ENCODE data around the gene COQ5. TPM values are rescaled to one million over a fixed set of nuclear protein-coding genes. Genes with fewer than 3 reads are reported as not detected.
"Not testable (repeated sequence)": the region's sequence is repeated elsewhere in the genome, so short reads cannot be mapped to it uniquely, and the experiment has no call there.

The COQ5 gene
- total RNA-seq, 1 donor from 2014 or later = 28.5 TPM

DNA sequence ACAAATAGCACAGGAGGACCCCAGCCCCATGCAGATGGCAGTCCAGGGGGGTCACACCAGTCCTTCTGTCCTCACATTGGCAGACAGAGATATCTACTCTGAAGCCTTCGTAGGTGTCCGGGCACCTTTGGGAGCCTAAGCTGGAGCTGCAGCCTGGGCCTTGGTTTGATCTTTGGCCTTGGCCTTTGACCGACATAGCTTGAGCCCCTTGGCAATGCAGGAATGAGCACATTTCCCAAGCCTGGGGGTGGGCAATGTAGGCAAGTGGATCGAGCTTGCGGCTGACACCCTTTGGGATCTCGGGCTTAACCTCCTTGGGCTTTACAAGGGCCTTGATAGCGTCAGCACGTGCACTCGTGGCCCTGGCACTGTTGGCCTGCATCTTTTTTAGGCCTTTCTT, 6.4 kb downstream of the COQ5 start:
- TF ChIP-seq, protein P1, sequence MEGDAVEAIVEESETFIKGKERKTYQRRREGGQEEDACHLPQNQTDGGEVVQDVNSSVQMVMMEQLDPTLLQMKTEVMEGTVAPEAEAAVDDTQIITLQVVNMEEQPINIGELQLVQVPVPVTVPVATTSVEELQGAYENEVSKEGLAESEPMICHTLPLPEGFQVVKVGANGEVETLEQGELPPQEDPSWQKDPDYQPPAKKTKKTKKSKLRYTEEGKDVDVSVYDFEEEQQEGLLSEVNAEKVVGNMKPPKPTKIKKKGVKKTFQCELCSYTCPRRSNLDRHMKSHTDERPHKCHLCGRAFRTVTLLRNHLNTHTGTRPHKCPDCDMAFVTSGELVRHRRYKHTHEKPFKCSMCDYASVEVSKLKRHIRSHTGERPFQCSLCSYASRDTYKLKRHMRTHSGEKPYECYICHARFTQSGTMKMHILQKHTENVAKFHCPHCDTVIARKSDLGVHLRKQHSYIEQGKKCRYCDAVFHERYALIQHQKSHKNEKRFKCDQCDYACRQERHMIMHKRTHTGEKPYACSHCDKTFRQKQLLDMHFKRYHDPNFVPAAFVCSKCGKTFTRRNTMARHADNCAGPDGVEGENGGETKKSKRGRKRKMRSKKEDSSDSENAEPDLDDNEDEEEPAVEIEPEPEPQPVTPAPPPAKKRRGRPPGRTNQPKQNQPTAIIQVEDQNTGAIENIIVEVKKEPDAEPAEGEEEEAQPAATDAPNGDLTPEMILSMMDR (IDR thresholded peaks at IDR 0.05; ENCODE audit: unreplicated experiment) = no peak
- Mint-ChIP-seq H3K4me1 (no peaks in the 10 kb centered on the region), H3K4me3 (no peak overlapping the region), H3K27me3 (ENCODE audit: low read depth) (no peaks in the 10 kb centered on the region), H3K36me3 (peaks cover 12% of the 10 kb centered on the region), H3K27ac (no peak overlapping the region), H3K9me3 (no peaks in the 10 kb centered on the region)
- no peak for DNase-seq (ENCODE audit: low spot score in 2 of 2, unreplicated experiment in 2 of 2)

DNA sequence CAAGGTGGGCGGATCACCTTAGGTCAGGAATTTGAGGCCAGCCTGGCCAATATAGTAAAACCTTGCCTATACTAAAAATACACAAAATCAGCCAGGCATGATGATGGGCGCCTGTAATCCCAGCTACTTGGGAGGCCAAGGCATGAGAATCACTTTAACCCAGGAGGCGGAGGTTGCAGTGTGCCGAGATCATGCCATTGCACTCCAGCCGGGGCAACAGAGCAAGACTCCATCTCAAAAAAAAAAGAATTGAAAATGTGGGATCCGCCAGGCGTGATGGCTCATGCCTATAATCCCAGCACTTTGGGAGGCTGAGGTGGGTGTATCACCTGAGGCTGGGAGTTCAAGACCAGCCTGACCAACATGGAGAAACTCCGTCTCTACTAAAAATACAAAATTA, 9.6 kb downstream of the COQ5 start:
- H3K27me3 Mint-ChIP-seq (ENCODE audit: low read depth); H3K9me3 Mint-ChIP-seq; DNase-seq (ENCODE audit: low spot score in 2 of 2, unreplicated experiment in 2 of 2); H3K4me1 Mint-ChIP-seq; H3K4me3 Mint-ChIP-seq; H3K27ac Mint-ChIP-seq: not testable (repeated sequence)
- H3K36me3 Mint-ChIP-seq = peaks cover 19% of the 10 kb centered on the region

- Mint-ChIP-seq H3K27me3 (ENCODE audit: low read depth) (no peaks in the 10 kb centered on the region), H3K4me1 (no peaks in the 10 kb centered on the region), H3K36me3 (peaks cover 20% of the 10 kb centered on the region), H3K9me3 (no peaks in the 10 kb centered on the region), H3K4me3 (no peak overlapping the region), H3K27ac (no peak overlapping the region)
- TF ChIP-seq, protein P1 (IDR thresholded peaks at IDR 0.05; ENCODE audit: unreplicated experiment) = no peak
- DNase-seq (ENCODE audit: low spot score in 2 of 2, unreplicated experiment in 2 of 2) = no peak
Observed at GRCh38 chr12:120515496-120515895, 13.5 kb downstream of the COQ5 start.

GRCh38 chr12:120514002-120514401, 15.0 kb downstream of the COQ5 start:
- no peaks in the 10 kb centered on the region for H3K4me1 Mint-ChIP-seq
- no peak for DNase-seq (ENCODE audit: low spot score in 2 of 2, unreplicated experiment in 2 of 2)
- H3K27ac Mint-ChIP-seq = no peak overlapping the region
- peaks cover 25% of the 10 kb centered on the region for H3K36me3 Mint-ChIP-seq
- TF ChIP-seq, protein P1 (IDR thresholded peaks at IDR 0.05; ENCODE audit: unreplicated experiment) = no peak
- no peak overlapping the region for H3K4me3 Mint-ChIP-seq
- H3K9me3 Mint-ChIP-seq = no peaks in the 10 kb centered on the region
- no peaks in the 10 kb centered on the region for H3K27me3 Mint-ChIP-seq (ENCODE audit: low read depth)

- Mint-ChIP-seq H3K27ac (no peak overlapping the region), H3K36me3 (peaks cover 28% of the 10 kb centered on the region), H3K4me3 (no peak overlapping the region), H3K4me1 (no peaks in the 10 kb centered on the region), H3K9me3 (no peaks in the 10 kb centered on the region), H3K27me3 (ENCODE audit: low read depth) (no peaks in the 10 kb centered on the region)
- TF ChIP-seq, protein P1 (IDR thresholded peaks at IDR 0.05; ENCODE audit: unreplicated experiment) = no peak
- no peak for DNase-seq (ENCODE audit: low spot score in 2 of 2, unreplicated experiment in 2 of 2)
Observed at GRCh38 chr12:120508537-120508936, 20.4 kb downstream of the COQ5 start.

- TF ChIP-seq, protein P1 (IDR thresholded peaks at IDR 0.05; ENCODE audit: unreplicated experiment) = no peak
- Mint-ChIP-seq H3K9me3 (no peaks in the 10 kb centered on the region), H3K4me1 (no peaks in the 10 kb centered on the region), H3K27ac (no peak overlapping the region), H3K27me3 (ENCODE audit: low read depth) (no peaks in the 10 kb centered on the region), H3K36me3 (peaks cover 28% of the 10 kb centered on the region), H3K4me3 (no peak overlapping the region)
- DNase-seq (ENCODE audit: low spot score in 2 of 2, unreplicated experiment in 2 of 2) = no peak
Observed at GRCh38 chr12:120504587-120504986, 24.4 kb downstream of the COQ5 start.
